22Rv1 (cell line): Measurements from ENCODE around the gene NENF.

Experiments
- H3K27ac ChIP-seq: fragments of 450-650 bp; 2 replicates; pipeline ENCODE4 v1.5.1; 2017
- CTCF ChIP-seq: fragments of 450-650 bp; IDR thresholded peaks from 2 replicates; pipeline ENCODE4 v1.5.1; 2017; ENCODE audit warnings: mild to moderate bottlenecking
- ZFX ChIP-seq: fragments of 450-650 bp; IDR thresholded peaks from 2 replicates; pipeline ENCODE4 v1.6.1; 2017; ENCODE audit warnings: antibody characterized with exemption, borderline replicate concordance

Gene NENF

GRCh38 chr1:212484701-212485570 is 52.2 kb downstream of the NENF start:
- no peak for TF ChIP-seq ZFX
- no peak for TF ChIP-seq CTCF
- no peak overlapping the region for H3K27ac ChIP-seq

- TF ChIP-seq CTCF (no peak), ZFX (no peak)
- H3K27ac ChIP-seq = no peak overlapping the region
Observed at GRCh38 chr1:212485571-212485912, 52.8 kb downstream of the NENF start.

- no peak for TF ChIP-seq ZFX
- TF ChIP-seq CTCF = no peak
- no peak overlapping the region for H3K27ac ChIP-seq
Observed at GRCh38 chr1:212485913-212486618, 53.3 kb downstream of the NENF start.

GRCh38 chr1:212486619-212486975 is 53.9 kb downstream of the NENF start:
- TF ChIP-seq CTCF (no peak), ZFX (no peak)
- H3K27ac ChIP-seq = no peak overlapping the region

- H3K27ac ChIP-seq = no peak overlapping the region
- TF ChIP-seq ZFX (no peak), CTCF (no peak)
Observed at GRCh38 chr1:212487286-212487685, 54.6 kb downstream of the NENF start.

- TF ChIP-seq CTCF (no peak), ZFX (no peak)
- H3K27ac ChIP-seq = peak overlapping the region; percentile 57
Observed at GRCh38 chr1:212487774-212488435, 55.2 kb downstream of the NENF start.
